ENCODE data around the gene TTLL11. TPM values are rescaled to one million over a fixed set of nuclear protein-coding genes. Genes with fewer than 3 reads are reported as not detected.

Gene TTLL11
- total and polyA plus RNA-seq, 2 experiments from 2014 or later = 0.57 to 1.4 TPM

GRCh38 chr9:121996783-121997182 lies 96.3 kb downstream of the TTLL11 start:
- H2AFZ ChIP-seq = no peak overlapping the region
- no peak overlapping the region for H3K4me3 ChIP-seq
- peaks cover 4% of the 10 kb centered on the region; the same call in 2 of the 3 replicates for H3K4me1 Mint-ChIP-seq
- peaks cover 13% of the 10 kb centered on the region for H3K27me3 Mint-ChIP-seq (ENCODE audit: insufficient read depth, low read depth, poor library complexity)
- no peaks in the 10 kb centered on the region for H3F3A ChIP-seq (replicated peaks; ENCODE audit: low read depth)
- H3K79me2 ChIP-seq (replicated peaks; ENCODE audit: insufficient read depth) = no peaks in the 10 kb centered on the region
- ATAC-seq (no peak), DNase-seq (ENCODE audit: low spot score) (no peak)
- H3K4me1 ChIP-seq (ENCODE audit: insufficient read depth) = 0 out of 2 replicates have a peak, but pooled peaks cover 3% of the 10 kb centered on the region
- no peak overlapping the region for H3K4me2 ChIP-seq
- H3K9me3 Mint-ChIP-seq = no peaks in the 10 kb centered on the region; the same call in 2 of the 3 replicates
- no peaks in the 10 kb centered on the region for H3K36me3 Mint-ChIP-seq (ENCODE audit: low read depth)
- no peak overlapping the region for H3K27ac ChIP-seq (ENCODE audit: low read depth)
- no peaks in the 10 kb centered on the region for H3K9me2 ChIP-seq (ENCODE audit: insufficient read depth)
- TF ChIP-seq JUNB (IDR thresholded peaks at IDR 0.05; ENCODE audit: unreplicated experiment) (no peak), EZH2phosphoT487 (IDR thresholded peaks at IDR 0.05; ENCODE audit: unreplicated experiment) (no peak), CREB1 (CRISPR knock-in tag; IDR thresholded peaks at IDR 0.05; ENCODE audit: low read depth) (no peak), REST (IDR thresholded peaks at IDR 0.05; ENCODE audit: unreplicated experiment) (no peak)
- H3K27ac Mint-ChIP-seq = no peak overlapping the region
- H3K27me3 ChIP-seq (ENCODE audit: insufficient read depth) = no peaks in the 10 kb centered on the region
- H3K4me3 Mint-ChIP-seq = no peak overlapping the region
- H4K20me1 ChIP-seq (replicated peaks; ENCODE audit: insufficient read depth) = no peaks in the 10 kb centered on the region
- no peaks in the 10 kb centered on the region for H3K36me3 ChIP-seq (ENCODE audit: insufficient read depth)

- Mint-ChIP-seq H3K4me1 (no peaks in the 10 kb centered on the region), H3K27me3 (ENCODE audit: insufficient read depth, low read depth, poor library complexity) (peaks cover 11% of the 10 kb centered on the region), H3K9me3 (no peaks in the 10 kb centered on the region; the same call in 2 of the 3 replicates), H3K4me3 (no peak overlapping the region), H3K27ac (no peak overlapping the region), H3K36me3 (ENCODE audit: low read depth) (no peaks in the 10 kb centered on the region)
- no peaks in the 10 kb centered on the region for H4K20me1 ChIP-seq (replicated peaks; ENCODE audit: insufficient read depth)
- H3K27me3 ChIP-seq (ENCODE audit: insufficient read depth) = no peaks in the 10 kb centered on the region
- no peaks in the 10 kb centered on the region for H3K36me3 ChIP-seq (ENCODE audit: insufficient read depth)
- ATAC-seq (no peak), DNase-seq (ENCODE audit: low spot score) (no peak)
- H3K4me2 ChIP-seq = no peak overlapping the region
- H3K4me3 ChIP-seq = no peak overlapping the region
- H3K4me1 ChIP-seq (ENCODE audit: insufficient read depth) = no peaks in the 10 kb centered on the region
- no peak overlapping the region for H2AFZ ChIP-seq
- H3K79me2 ChIP-seq (replicated peaks; ENCODE audit: insufficient read depth) = no peaks in the 10 kb centered on the region
- H3K9me2 ChIP-seq (ENCODE audit: insufficient read depth) = no peaks in the 10 kb centered on the region
- H3F3A ChIP-seq (replicated peaks; ENCODE audit: low read depth) = no peaks in the 10 kb centered on the region
- no peak overlapping the region for H3K27ac ChIP-seq (ENCODE audit: low read depth)
- no peak for TF ChIP-seq ZNF462 (CRISPR knock-in tag; IDR thresholded peaks at IDR 0.05)
- no peak for TF ChIP-seq ZNF331 (CRISPR knock-in tag; IDR thresholded peaks at IDR 0.05; ENCODE audit: low read depth)
- no peak for TF ChIP-seq CTCF (conservative IDR thresholded peaks at IDR 0.05; ENCODE audit: low read depth in 2 of 2)
- no peak for TF ChIP-seq POLR2AphosphoS5 (IDR thresholded peaks at IDR 0.05; ENCODE audit: low read depth)
- no peak for TF ChIP-seq STAT1 (IDR thresholded peaks at IDR 0.05; ENCODE audit: unreplicated experiment)
- TF ChIP-seq CREB1 (CRISPR knock-in tag; IDR thresholded peaks at IDR 0.05; ENCODE audit: low read depth) = no peak
- TF ChIP-seq EZH2 (IDR thresholded peaks at IDR 0.05; ENCODE audit: low read depth, unreplicated experiment) = no peak
- TF ChIP-seq ZNF114 (CRISPR knock-in tag; IDR thresholded peaks at IDR 0.05) = no peak
- TF ChIP-seq EZH2phosphoT487 (IDR thresholded peaks at IDR 0.05; ENCODE audit: unreplicated experiment) = no peak
- no peak for TF ChIP-seq JUNB (IDR thresholded peaks at IDR 0.05; ENCODE audit: unreplicated experiment)
Measured at GRCh38 chr9:121995997-121996396, 97.1 kb downstream of the TTLL11 start.
